SK-N-SH (cell line): ENCODE data around the gene STX1A. TPM values are rescaled to one million over a fixed set of nuclear protein-coding genes. Genes with fewer than 3 reads are reported as not detected.
A peak's percentile ranks its signal among the peaks of the same experiment; 100 is the strongest.

Experiments
- CTCF ChIA-PET: fragments of 300-600, 350-600 bp; formaldehyde crosslinking; extraction: SDS; loops from one replicate; lab custom pipeline; 2021; lab: Yijun Ruan, JAX
- POLR2A ChIA-PET: fragments of 350-600 bp; sonication (Branson Sonifier 250); formaldehyde crosslinking; extraction: SDS; loops from one replicate; lab custom pipeline; 2020; ENCODE audit warnings: antibody characterized with exemption, inconsistent platforms; lab: Yijun Ruan, JAX
- DNase-seq: peaks from one replicate; pipeline ENCODE4 v3.0.0; 2012
- H2AFZ ChIP-seq: fragments of 200-600 bp; sonication (generic); 2 replicates; pipeline ENCODE4 v1.8.1; 2016; ENCODE audit warnings: antibody characterized with exemption, mild to moderate bottlenecking, low read depth
- H3F3A ChIP-seq: fragments of 200-600 bp; sonication (generic); replicated peaks from 2 replicates; pipeline ENCODE3; 2016; ENCODE audit warnings: antibody characterized with exemption, mild to moderate bottlenecking; ENCODE audit not compliant: insufficient read depth
- H3K27ac ChIP-seq, 2 experiments: fragments of 200-500 bp in 1 of 2; fragments of 200-600 bp in 1 of 2; sonication (Bioruptor generic) in 1 of 2; sonication (generic), shearing (Covaris generic) in 1 of 2; 2 replicates each; pipeline versions ENCODE4 v1.5.1 to v1.6.1; 2014 to 2016; ENCODE audit warnings: low read depth in 2 of 2, inconsistent platforms in 1 of 2, low read length in 1 of 2, mild to moderate bottlenecking in 1 of 2, mixed read lengths in 1 of 2
- H3K27me3 ChIP-seq: fragments of 200-600 bp; sonication (generic), shearing (Covaris generic); 2 replicates; pipeline ENCODE4 v1.6.1; 2016; ENCODE audit warnings: mixed run types; ENCODE audit not compliant: insufficient read depth
- H3K36me3 ChIP-seq, 2 experiments: fragments of 200-500 bp in 1 of 2; fragments of 200-600 bp in 1 of 2; sonication (Bioruptor generic) in 1 of 2; sonication (generic) in 1 of 2; replicated peaks in 1 of 2; 2 replicates each; pipeline versions ENCODE3 to v1.5.1; 2014 to 2016; ENCODE audit warnings: low read length in 1 of 2, mild to moderate bottlenecking in 1 of 2; ENCODE audit not compliant: insufficient read depth in 2 of 2, control insufficient read depth in 1 of 2
- H3K4me1 ChIP-seq, 2 experiments: fragments of 200-500 bp in 1 of 2; fragments of 200-600 bp in 1 of 2; sonication (Bioruptor generic) in 1 of 2; sonication (generic), shearing (Covaris generic) in 1 of 2; 2 replicates each; pipeline versions ENCODE4 v1.5.1 to v1.6.1; 2014 to 2016; ENCODE audit warnings: low read depth in 1 of 2, low read length in 1 of 2, mixed run types in 1 of 2; ENCODE audit not compliant: insufficient read depth in 2 of 2, control insufficient read depth in 1 of 2
- H3K4me2 ChIP-seq: fragments of 200-600 bp; sonication (generic), shearing (Covaris generic); 2 replicates; pipeline ENCODE4 v1.6.1; 2017; ENCODE audit warnings: mixed run types
- H3K4me3 ChIP-seq, 2 experiments: fragments of 200-500 bp in 1 of 2; fragments of 200-600 bp in 1 of 2; sonication (Bioruptor generic) in 1 of 2; sonication (generic), shearing (Covaris generic) in 1 of 2; 2 replicates each; pipeline versions ENCODE4 v1.5.1 to v1.8.1; 2014 to 2016; ENCODE audit warnings: low read depth in 2 of 2, inconsistent platforms in 1 of 2, low read length in 1 of 2, mild to moderate bottlenecking in 1 of 2, mixed read lengths in 1 of 2, moderate library complexity in 1 of 2
- H3K79me2 ChIP-seq: fragments of 200-600 bp; sonication (generic); 2 replicates; pipeline ENCODE4 v1.8.1; 2017; ENCODE audit warnings: mild to moderate bottlenecking; ENCODE audit not compliant: insufficient read depth
- H3K9ac ChIP-seq: fragments of 200-600 bp; sonication (generic); 2 replicates; pipeline ENCODE4 v1.6.1; 2017; ENCODE audit warnings: mixed run types
- H3K9me2 ChIP-seq: fragments of 200-600 bp; sonication (generic); 2 replicates; pipeline ENCODE4 v1.6.1; 2017; ENCODE audit warnings: mixed run types
- H3K9me3 ChIP-seq: fragments of 200-600 bp; sonication (generic); 2 replicates; pipeline ENCODE4 v1.6.1; 2017; ENCODE audit warnings: mixed run types, mild to moderate bottlenecking, moderate library complexity
- H4K20me1 ChIP-seq: fragments of 200-600 bp; sonication (generic); 2 replicates; pipeline ENCODE4 v1.6.1; 2017; ENCODE audit warnings: mild to moderate bottlenecking, mixed run types; ENCODE audit not compliant: insufficient read depth
- CHD2 ChIP-seq: fragments of 150-350 bp; IDR thresholded peaks from 2 replicates; pipeline ENCODE4 v1.6.1; 2018; ENCODE audit warnings: low read length; ENCODE audit not compliant: partially characterized antibody
- EP300 ChIP-seq, 2 experiments: IDR thresholded peaks; 2 replicates each; pipeline versions ENCODE4 v1.4.0 to v1.6.1; 2012; ENCODE audit warnings: borderline replicate concordance in 1 of 2, low read depth in 1 of 2, low read length in 1 of 2
- EZH2phosphoT487 ChIP-seq: fragments of 200-600 bp; sonication (generic); IDR thresholded peaks from 2 replicates; pipeline ENCODE4 v1.6.1; 2017; ENCODE audit warnings: low read depth, mixed run types, mild to moderate bottlenecking, antibody characterized with exemption, moderate library complexity, borderline replicate concordance
- FOXJ3 ChIP-seq: sonication (generic); formaldehyde crosslinking; IDR thresholded peaks from 2 replicates; pipeline ENCODE4 v1.5.1; 2020; ENCODE audit warnings: mild to moderate bottlenecking, missing genetic modification reagents
- NFIC ChIP-seq: IDR thresholded peaks from 2 replicates; pipeline ENCODE4 v1.4.0; 2012; ENCODE audit warnings: borderline replicate concordance
- RAD21 ChIP-seq: IDR thresholded peaks from 2 replicates; pipeline ENCODE4 v1.6.1; 2012; ENCODE audit warnings: mild to moderate bottlenecking, low read length
- RCOR1 ChIP-seq: fragments of 150-350 bp; IDR thresholded peaks from 2 replicates; pipeline ENCODE4 v1.6.1; 2017; ENCODE audit warnings: antibody characterized with exemption, low read length
- RFX5 ChIP-seq: IDR thresholded peaks from 2 replicates; pipeline ENCODE4 v1.6.1; 2012; ENCODE audit warnings: mild to moderate bottlenecking, improper control_type of control experiment, low read length
- SMC3 ChIP-seq: IDR thresholded peaks from 2 replicates; pipeline ENCODE4 v1.6.1; 2012; ENCODE audit warnings: low read depth, low read length, improper control_type of control experiment
- TCF12 ChIP-seq: IDR thresholded peaks from 2 replicates; pipeline ENCODE4 v1.4.0; 2012
- WGBS: methylation state at CpG from one replicate; pipeline ENCODE4 v1.1.6; 2017; ENCODE audit warnings: low lambda C conversion rate; 5-methylcytosine and 5-hydroxymethylcytosine counted together
- polyA plus RNA-seq, 3 experiments: library from polyadenylated mRNA; depleted of rRNA; stranded (reverse); fragments of >200 nt; gene quantifications; 2 replicates each; pipeline ENCODE4 v1.2.3, GENCODE V29; 2012
- TF ChIP-seq, protein P1 (sequence below): IDR thresholded peaks from 2 replicates; pipeline ENCODE4; 2012
- TF ChIP-seq, protein P2 (sequence below): IDR thresholded peaks from 2 replicates; pipeline ENCODE4 v1.6.1; 2012; ENCODE audit warnings: mild to moderate bottlenecking, low read depth, low read length, moderate library complexity
- TF ChIP-seq, protein P3 (sequence below): IDR thresholded peaks from 2 replicates; pipeline ENCODE4 v1.4.0; 2012; ENCODE audit warnings: low read depth
- TF ChIP-seq, protein P4 (sequence below): fragments of 150-350 bp; IDR thresholded peaks from 2 replicates; pipeline ENCODE4 v1.6.1; 2017; ENCODE audit warnings: antibody characterized with exemption, low read length, low read depth, borderline replicate concordance
- TF ChIP-seq, protein P5 (sequence below): IDR thresholded peaks from 2 replicates; pipeline ENCODE4 v1.4.0; 2012; ENCODE audit warnings: low read depth, borderline replicate concordance

STX1A gene
- polyA plus RNA-seq, 1 of the 3 experiments (the other 2 are of a cell fraction), result 91.1 TPM

DNA sequence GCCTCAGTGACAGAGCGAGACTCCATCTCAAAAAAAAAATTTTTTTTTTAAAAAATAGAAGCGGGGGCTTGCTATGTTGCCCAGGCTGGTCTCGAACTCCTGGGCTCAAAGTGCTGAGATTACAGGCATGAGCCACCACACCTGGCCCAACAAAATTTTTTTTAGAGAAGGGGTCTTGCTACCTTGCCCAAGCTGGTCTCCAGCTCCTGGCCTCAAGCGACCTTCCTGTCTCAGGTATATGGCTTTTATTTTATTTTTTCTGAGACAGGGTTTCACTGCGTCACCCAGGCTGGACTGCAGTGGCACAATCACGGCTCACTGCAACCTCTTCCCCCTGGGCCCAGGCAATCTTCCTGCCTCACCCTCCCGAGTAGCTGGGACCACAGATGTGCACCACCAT lies 20.7 kb upstream of the STX1A start:
- Histone ChIP-seq H3K4me2 (no peak overlapping the region), H3K79me2 (peaks cover 28% of the 10 kb centered on the region; the same call in 1 of the 2 replicates), H3F3A (peaks cover 10% of the 10 kb centered on the region), H4K20me1 (no peaks in the 10 kb centered on the region), H3K27ac (no peak overlapping the region), H3K4me3 (no peak overlapping the region), H3K4me1 (peaks cover 7 to 10% of the 10 kb centered on the region in 2 experiments; a peak in 2 of 4 replicates), H2AFZ (no peak overlapping the region), H3K27me3 (no peaks in the 10 kb centered on the region)
- DNase-seq, result no peak
- POLR2A ChIA-PET, result interaction anchor here (0.5 kb wide), 1 partner anchor 21 kb away, joined by 5 read pairs; no protein-coding TSS in a partner anchor
- CTCF ChIA-PET, result interaction anchor here (1.1 to 12.8 kb wide), 8 partner anchors 9 to 287 kb away, joined by 3 to 272 read pairs (median 6); no protein-coding TSS in a partner anchor
- WGBS, result 96% methylated on average over 7 of the region's 7 CpGs
- no peak for TF ChIP-seq SMC3
- no peak for TF ChIP-seq CHD2
- TF ChIP-seq, protein P1, sequence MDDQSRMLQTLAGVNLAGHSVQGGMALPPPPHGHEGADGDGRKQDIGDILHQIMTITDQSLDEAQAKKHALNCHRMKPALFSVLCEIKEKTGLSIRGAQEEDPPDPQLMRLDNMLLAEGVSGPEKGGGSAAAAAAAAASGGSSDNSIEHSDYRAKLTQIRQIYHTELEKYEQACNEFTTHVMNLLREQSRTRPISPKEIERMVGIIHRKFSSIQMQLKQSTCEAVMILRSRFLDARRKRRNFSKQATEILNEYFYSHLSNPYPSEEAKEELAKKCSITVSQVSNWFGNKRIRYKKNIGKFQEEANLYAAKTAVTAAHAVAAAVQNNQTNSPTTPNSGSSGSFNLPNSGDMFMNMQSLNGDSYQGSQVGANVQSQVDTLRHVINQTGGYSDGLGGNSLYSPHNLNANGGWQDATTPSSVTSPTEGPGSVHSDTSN, result no peak
- no peak for TF ChIP-seq EZH2phosphoT487
- TF ChIP-seq, protein P2, sequence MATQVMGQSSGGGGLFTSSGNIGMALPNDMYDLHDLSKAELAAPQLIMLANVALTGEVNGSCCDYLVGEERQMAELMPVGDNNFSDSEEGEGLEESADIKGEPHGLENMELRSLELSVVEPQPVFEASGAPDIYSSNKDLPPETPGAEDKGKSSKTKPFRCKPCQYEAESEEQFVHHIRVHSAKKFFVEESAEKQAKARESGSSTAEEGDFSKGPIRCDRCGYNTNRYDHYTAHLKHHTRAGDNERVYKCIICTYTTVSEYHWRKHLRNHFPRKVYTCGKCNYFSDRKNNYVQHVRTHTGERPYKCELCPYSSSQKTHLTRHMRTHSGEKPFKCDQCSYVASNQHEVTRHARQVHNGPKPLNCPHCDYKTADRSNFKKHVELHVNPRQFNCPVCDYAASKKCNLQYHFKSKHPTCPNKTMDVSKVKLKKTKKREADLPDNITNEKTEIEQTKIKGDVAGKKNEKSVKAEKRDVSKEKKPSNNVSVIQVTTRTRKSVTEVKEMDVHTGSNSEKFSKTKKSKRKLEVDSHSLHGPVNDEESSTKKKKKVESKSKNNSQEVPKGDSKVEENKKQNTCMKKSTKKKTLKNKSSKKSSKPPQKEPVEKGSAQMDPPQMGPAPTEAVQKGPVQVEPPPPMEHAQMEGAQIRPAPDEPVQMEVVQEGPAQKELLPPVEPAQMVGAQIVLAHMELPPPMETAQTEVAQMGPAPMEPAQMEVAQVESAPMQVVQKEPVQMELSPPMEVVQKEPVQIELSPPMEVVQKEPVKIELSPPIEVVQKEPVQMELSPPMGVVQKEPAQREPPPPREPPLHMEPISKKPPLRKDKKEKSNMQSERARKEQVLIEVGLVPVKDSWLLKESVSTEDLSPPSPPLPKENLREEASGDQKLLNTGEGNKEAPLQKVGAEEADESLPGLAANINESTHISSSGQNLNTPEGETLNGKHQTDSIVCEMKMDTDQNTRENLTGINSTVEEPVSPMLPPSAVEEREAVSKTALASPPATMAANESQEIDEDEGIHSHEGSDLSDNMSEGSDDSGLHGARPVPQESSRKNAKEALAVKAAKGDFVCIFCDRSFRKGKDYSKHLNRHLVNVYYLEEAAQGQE, result no peak
- TF ChIP-seq RCOR1, result no peak
- TF ChIP-seq TCF12, result no peak
- TF ChIP-seq, protein P3, sequence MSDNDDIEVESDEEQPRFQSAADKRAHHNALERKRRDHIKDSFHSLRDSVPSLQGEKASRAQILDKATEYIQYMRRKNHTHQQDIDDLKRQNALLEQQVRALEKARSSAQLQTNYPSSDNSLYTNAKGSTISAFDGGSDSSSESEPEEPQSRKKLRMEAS, result no peak
- TF ChIP-seq, protein P4, sequence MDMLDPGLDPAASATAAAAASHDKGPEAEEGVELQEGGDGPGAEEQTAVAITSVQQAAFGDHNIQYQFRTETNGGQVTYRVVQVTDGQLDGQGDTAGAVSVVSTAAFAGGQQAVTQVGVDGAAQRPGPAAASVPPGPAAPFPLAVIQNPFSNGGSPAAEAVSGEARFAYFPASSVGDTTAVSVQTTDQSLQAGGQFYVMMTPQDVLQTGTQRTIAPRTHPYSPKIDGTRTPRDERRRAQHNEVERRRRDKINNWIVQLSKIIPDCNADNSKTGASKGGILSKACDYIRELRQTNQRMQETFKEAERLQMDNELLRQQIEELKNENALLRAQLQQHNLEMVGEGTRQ, result no peak
- TF ChIP-seq, all 33 proteins: peak for 0
- H3K9me2 ChIP-seq, result no peaks in the 10 kb centered on the region
- H3K9ac ChIP-seq, result no peak overlapping the region
- H3K36me3 ChIP-seq, result peaks cover 8 to 11% of the 10 kb centered on the region in 2 experiments
- no peaks in the 10 kb centered on the region for H3K9me3 ChIP-seq

DNA sequence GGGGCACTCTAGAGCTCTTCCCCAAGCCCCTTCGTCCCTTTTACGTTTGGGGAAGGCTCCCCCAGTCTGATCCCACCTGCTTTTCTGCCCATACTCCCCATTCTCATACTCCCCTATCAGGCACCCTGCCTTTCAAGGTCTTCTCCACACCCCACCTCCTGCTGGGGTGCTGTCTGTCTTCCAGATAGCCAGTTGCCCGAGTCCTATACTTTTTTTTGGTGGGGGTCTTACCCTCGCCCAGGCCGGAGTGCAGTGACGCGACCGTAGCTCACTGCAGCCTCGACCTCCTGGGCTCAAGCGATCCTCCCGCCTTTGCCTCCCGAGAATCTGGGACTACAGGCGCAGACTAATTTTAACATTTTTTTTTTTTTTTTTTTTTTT lies 19.9 kb upstream of the STX1A start:
- peaks cover 8 to 11% of the 10 kb centered on the region in 2 experiments for H3K36me3 ChIP-seq
- DNase-seq, result no peak
- POLR2A ChIA-PET, result interaction anchor here (0.9 to 2.0 kb wide), 5 partner anchors 11 to 183 kb away, joined by 3 to 5 read pairs (median 4); partner anchors contain the start of gene METTL27
- peaks cover 10% of the 10 kb centered on the region for H3F3A ChIP-seq
- H3K4me3 ChIP-seq, result peak overlapping the region; percentile 76 to 93
- TF ChIP-seq CHD2 (no peak), RFX5 (no peak), NFIC (no peak), EP300 (IDR thresholded peaks at IDR 0.05; ENCODE audit: borderline replicate concordance in 1 of 2, low read depth in 1 of 2, low read length in 1 of 2) (no peak), RAD21 (no peak), FOXJ3 (CRISPR knock-in tag) (no peak), EZH2phosphoT487 (no peak)
- TF ChIP-seq, protein P5, sequence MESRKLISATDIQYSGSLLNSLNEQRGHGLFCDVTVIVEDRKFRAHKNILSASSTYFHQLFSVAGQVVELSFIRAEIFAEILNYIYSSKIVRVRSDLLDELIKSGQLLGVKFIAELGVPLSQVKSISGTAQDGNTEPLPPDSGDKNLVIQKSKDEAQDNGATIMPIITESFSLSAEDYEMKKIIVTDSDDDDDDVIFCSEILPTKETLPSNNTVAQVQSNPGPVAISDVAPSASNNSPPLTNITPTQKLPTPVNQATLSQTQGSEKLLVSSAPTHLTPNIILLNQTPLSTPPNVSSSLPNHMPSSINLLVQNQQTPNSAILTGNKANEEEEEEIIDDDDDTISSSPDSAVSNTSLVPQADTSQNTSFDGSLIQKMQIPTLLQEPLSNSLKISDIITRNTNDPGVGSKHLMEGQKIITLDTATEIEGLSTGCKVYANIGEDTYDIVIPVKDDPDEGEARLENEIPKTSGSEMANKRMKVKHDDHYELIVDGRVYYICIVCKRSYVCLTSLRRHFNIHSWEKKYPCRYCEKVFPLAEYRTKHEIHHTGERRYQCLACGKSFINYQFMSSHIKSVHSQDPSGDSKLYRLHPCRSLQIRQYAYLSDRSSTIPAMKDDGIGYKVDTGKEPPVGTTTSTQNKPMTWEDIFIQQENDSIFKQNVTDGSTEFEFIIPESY, result no peak
- TF ChIP-seq, all 33 proteins: peak for 0
- no peaks in the 10 kb centered on the region for H3K9me3 ChIP-seq
- CTCF ChIA-PET, result interaction anchor here (1.0 to 12.8 kb wide), 11 partner anchors 10 to 208 kb away, joined by 3 to 272 read pairs (median 6); partner anchors contain the start of gene STX1A
- peaks cover 28% of the 10 kb centered on the region; the same call in 1 of the 2 replicates for H3K79me2 ChIP-seq
- H3K4me2 ChIP-seq, result peak overlapping the region; percentile 100
- 47% methylated on average over 13 of the region's 13 CpGs for WGBS
- no peaks in the 10 kb centered on the region for H3K27me3 ChIP-seq
- no peaks in the 10 kb centered on the region for H3K9me2 ChIP-seq
- H2AFZ ChIP-seq, result peak overlapping the region; percentile 97
- peaks cover 7 to 13% of the 10 kb centered on the region in 2 experiments; a peak in 2 of 4 replicates for H3K4me1 ChIP-seq
- peak overlapping the region; percentile 25 to 81; a peak in 3 of 4 replicates for H3K27ac ChIP-seq
- H3K9ac ChIP-seq, result peak overlapping the region; percentile 75
- no peaks in the 10 kb centered on the region for H4K20me1 ChIP-seq
